Vein endothelial cell (primary cell): ENCODE results near the gene AFTPH. TPM values are rescaled to one million over a fixed set of nuclear protein-coding genes. Genes with fewer than 3 reads are reported as not detected.

Experiments used
- small RNA-seq: library from RNA; depleted of rRNA; stranded (forward); fragments of <200 nt; gene quantifications from one replicate; pipeline ENCODE3, GENCODE V24; 2012
- total RNA-seq: library from RNA; depleted of rRNA; stranded (reverse); fragments of >200 nt; gene quantifications from 2 replicates; pipeline ENCODE4 v1.2.3, GENCODE V29; 2012

The AFTPH gene
- total RNA-seq = 25.2 and 26.7 TPM in 2 replicates

GRCh38 chr2:64523666-64524603 is at the start of gene AFTPH:
AFTPH (plus strand) TSS chr2:64524328; CDS start chr2:64551475, 27,147 bp downstream.

Small RNA genes lying within 50 kb of the gene (small RNA-seq; reads per million reads assigned to genes)
- not detected for gene RNU6-100P

Other genes with a start within 250 kb of the AFTPH start
- gene LGALSL, start 70.2 kb upstream of the AFTPH start, total RNA-seq = 5.9 and 7.3 TPM in 2 replicates
- 7.9 and 8.8 TPM in 2 replicates for gene SERTAD2, start 129.6 kb downstream of the AFTPH start, total RNA-seq